Ectodermal cell (in vitro differentiated cells): ENCODE data around the gene OR56A1.

Source experiments
- H3K27ac ChIP-seq: 2 replicates; pipeline ENCODE4 v1.7.0; 2013; ENCODE audit warnings: mild to moderate bottlenecking, low read depth, low read length; ENCODE audit not compliant: insufficient read depth, poor library complexity, severe bottlenecking
- H3K27me3 ChIP-seq: 2 replicates; pipeline ENCODE4 v1.7.0; 2013; ENCODE audit warnings: mild to moderate bottlenecking, low read length; ENCODE audit not compliant: insufficient read depth, control insufficient read depth, poor library complexity, severe bottlenecking
- H3K36me3 ChIP-seq: one replicate; pipeline ENCODE4 v1.7.0; 2013; ENCODE audit warnings: low read length; ENCODE audit not compliant: control insufficient read depth, insufficient read depth
- H3K4me1 ChIP-seq: one replicate; pipeline ENCODE4 v1.7.0; 2013; ENCODE audit warnings: low read length; ENCODE audit not compliant: control insufficient read depth, insufficient read depth
- H3K4me3 ChIP-seq: 2 replicates; pipeline ENCODE4 v1.7.0; 2013; ENCODE audit warnings: low read depth, low read length, control low read depth; ENCODE audit not compliant: insufficient read depth
- H3K9me3 ChIP-seq: 2 replicates; pipeline ENCODE4 v1.7.0; 2013; ENCODE audit warnings: mild to moderate bottlenecking, low read length, moderate library complexity; ENCODE audit not compliant: control insufficient read depth
- WGBS, 2 experiments: methylation state at CpG; one replicate each; pipeline ENCODE4 v1.1.7; 2013; ENCODE audit warnings: missing lambda C conversion rate in 2 of 2; 5-methylcytosine and 5-hydroxymethylcytosine counted together

OR56A1 gene

GRCh38 chr11:6040874-6041273 lies 10.3 kb upstream of the OR56A1 start:
- Histone ChIP-seq H3K4me3 (no peak overlapping the region), H3K27ac (no peak overlapping the region), H3K27me3 (no peaks in the 10 kb centered on the region), H3K9me3 (no peaks in the 10 kb centered on the region), H3K4me1 (no peaks in the 10 kb centered on the region), H3K36me3 (no peaks in the 10 kb centered on the region)
- WGBS, 2 experiments = 94 to 100% methylated on average over 3 of the region's 4 CpGs

DNA sequence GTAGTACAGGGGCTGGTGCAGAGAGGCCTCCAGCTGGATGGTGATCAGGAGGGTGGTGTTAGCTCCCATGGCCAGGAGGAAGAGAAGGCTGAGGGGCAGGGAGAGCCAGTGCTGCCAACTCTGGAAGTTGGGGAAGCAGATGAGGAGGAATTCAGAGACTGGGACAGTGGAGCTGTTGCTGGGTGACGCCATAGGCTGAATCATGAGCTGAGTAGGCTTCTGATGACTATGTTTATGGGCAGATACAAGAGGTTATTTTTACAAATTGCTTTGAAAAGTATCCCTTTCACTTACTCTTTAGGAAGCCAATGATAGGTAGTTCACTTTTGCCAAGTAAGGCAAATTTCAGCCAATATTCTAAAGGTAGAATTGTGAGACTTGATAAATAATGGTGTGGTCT lies 3.1 kb downstream of the OR56A1 start:
- Histone ChIP-seq H3K27me3 (no peaks in the 10 kb centered on the region), H3K9me3 (no peaks in the 10 kb centered on the region), H3K4me1 (no peaks in the 10 kb centered on the region), H3K4me3 (no peak overlapping the region), H3K36me3 (no peaks in the 10 kb centered on the region), H3K27ac (no peak overlapping the region)
- WGBS, 2 experiments = 90 to 94% methylated on average over 1 of the region's 1 CpG

DNA sequence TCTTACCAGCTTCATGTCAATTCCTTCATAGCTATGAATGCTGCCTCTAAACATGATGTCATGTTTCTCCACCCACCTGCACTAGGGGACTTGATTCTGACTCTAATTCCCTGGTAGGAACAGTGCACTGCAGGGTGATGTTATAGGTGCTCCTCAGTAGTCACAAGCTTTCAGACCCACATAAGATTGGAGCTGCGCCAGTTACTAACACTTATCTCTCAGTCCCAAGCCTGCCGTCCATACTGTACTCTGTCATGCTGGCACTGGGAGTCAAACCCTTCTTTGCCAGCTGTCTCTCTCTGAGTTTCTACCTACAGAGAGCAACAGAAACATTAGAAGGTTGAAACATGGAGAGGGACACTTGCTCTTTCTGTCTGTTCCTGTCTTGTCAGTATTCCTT lies 5.5 kb downstream of the OR56A1 start:
- no peaks in the 10 kb centered on the region for H3K4me1 ChIP-seq
- H3K27me3 ChIP-seq = no peaks in the 10 kb centered on the region
- H3K4me3 ChIP-seq = no peak overlapping the region
- 94 to 95% methylated on average over 2 of the region's 2 CpGs for WGBS, 2 experiments
- no peaks in the 10 kb centered on the region for H3K9me3 ChIP-seq
- H3K36me3 ChIP-seq = no peaks in the 10 kb centered on the region
- H3K27ac ChIP-seq = no peak overlapping the region

DNA sequence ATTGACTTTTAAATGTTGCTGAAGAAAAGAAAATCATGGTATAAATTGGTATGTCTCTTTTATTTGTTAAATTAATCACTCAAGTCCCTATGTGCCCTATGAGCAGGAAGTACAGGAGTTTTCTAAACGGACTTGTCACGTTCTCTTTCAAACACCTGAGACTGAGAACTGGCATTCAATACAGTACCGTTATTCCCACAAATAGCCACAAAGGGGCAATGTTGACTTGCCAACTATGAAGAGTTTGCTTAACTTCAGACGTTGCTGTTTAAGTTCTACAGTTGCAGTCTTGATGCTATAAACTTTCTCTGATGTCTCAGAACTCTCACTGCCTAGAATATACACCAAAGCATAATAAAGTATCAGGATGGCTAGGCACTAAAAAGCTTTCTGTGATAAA lies 7.6 kb downstream of the OR56A1 start:
- H3K27ac ChIP-seq = no peak overlapping the region
- WGBS, 2 experiments = 13 to 16% methylated on average over 4 of the region's 4 CpGs
- H3K36me3 ChIP-seq = no peaks in the 10 kb centered on the region
- no peaks in the 10 kb centered on the region for H3K9me3 ChIP-seq
- no peak overlapping the region for H3K4me3 ChIP-seq
- H3K27me3 ChIP-seq = no peaks in the 10 kb centered on the region
- H3K4me1 ChIP-seq = no peaks in the 10 kb centered on the region

DNA sequence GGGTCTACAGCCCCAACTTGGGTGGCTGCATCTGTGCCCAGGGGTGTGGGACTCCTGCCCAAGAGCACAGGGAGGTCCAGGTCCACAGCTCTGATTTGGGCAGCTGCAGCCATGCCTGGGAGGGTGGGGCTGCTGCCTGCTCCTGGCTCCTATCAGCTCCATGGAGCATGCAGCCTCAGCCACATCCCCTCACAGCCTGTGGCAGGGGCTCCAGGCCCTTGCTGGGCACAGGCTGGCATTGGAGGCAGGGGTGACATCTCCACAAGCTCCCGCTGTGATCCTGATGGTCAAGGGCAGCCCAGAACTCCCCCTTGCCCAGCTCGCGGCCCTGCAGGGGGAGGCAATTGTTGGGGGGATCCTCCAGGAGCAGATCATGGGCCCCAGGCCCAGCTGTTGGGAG lies 17.5 kb downstream of the OR56A1 start:
- Histone ChIP-seq H3K27me3 (no peaks in the 10 kb centered on the region), H3K4me1 (no peaks in the 10 kb centered on the region), H3K36me3 (no peaks in the 10 kb centered on the region), H3K27ac (no peak overlapping the region), H3K4me3 (no peak overlapping the region), H3K9me3 (no peaks in the 10 kb centered on the region)
- WGBS, 2 experiments = 93 to 96% methylated on average over 3 of the region's 3 CpGs

- H3K4me3 ChIP-seq = no peak overlapping the region
- no peaks in the 10 kb centered on the region for H3K27me3 ChIP-seq
- WGBS, 2 experiments = 94 to 96% methylated on average over 4 of the region's 4 CpGs
Measured at GRCh38 chr11:6012035-6012668, 18.4 kb downstream of the OR56A1 start.

GRCh38 chr11:6006846-6007245 lies 23.7 kb downstream of the OR56A1 start, which contains the start of gene OR56A4:
Gene OR56A4 (minus strand): TSS chr11:6006946. CDS start chr11:6002992, 3,954 bp downstream.
- no peaks in the 10 kb centered on the region for H3K36me3 ChIP-seq

More at GRCh38 chr11:6012035-6012668, 18.4 kb downstream of the OR56A1 start:
- H3K36me3 ChIP-seq = no peaks in the 10 kb centered on the region
- H3K4me1 ChIP-seq = no peaks in the 10 kb centered on the region
- no peak overlapping the region for H3K27ac ChIP-seq
- H3K9me3 ChIP-seq = no peaks in the 10 kb centered on the region

GRCh38 chr11:6006395-6006794 lies 24.2 kb downstream of the OR56A1 start:
- no peaks in the 10 kb centered on the region for H3K27me3 ChIP-seq
- H3K36me3 ChIP-seq = no peaks in the 10 kb centered on the region
- no peaks in the 10 kb centered on the region for H3K9me3 ChIP-seq
- H3K4me1 ChIP-seq = no peaks in the 10 kb centered on the region
- no peak overlapping the region for H3K4me3 ChIP-seq
- no peak overlapping the region for H3K27ac ChIP-seq

More at GRCh38 chr11:6006846-6007245, 23.7 kb downstream of the OR56A1 start, which contains the start of gene OR56A4:
- Histone ChIP-seq H3K4me3 (no peak within 1 kb of the TSS), H3K9me3 (no peaks in the 10 kb centered on the region), H3K27ac (no peak within 1 kb of the TSS), H3K27me3 (no peaks in the 10 kb centered on the region), H3K4me1 (no peaks in the 10 kb centered on the region)

DNA sequence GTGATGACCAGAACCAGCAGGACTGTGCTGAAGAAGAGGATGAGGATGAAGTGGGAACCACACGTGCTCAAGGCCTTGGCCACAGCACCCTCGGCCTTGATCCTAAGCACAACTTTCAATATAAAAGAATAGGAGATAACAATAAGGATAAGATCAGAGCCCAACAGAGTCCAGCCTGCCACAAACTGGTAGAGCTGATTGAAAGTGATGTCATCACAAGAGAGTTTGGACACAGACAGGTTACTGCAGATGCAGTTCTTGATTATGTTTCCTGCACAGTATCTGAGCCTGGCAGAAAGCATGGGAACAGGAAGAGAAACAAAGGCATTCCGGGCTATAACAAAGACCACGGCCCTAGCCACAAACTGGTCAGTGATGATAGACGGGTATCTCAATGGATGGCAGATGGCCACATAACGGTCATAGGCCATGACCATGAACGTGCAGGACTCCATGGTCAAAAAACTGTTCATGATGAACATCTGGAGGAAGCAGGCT lies 28.3 kb downstream of the OR56A1 start:
- Histone ChIP-seq H3K27me3 (no peaks in the 10 kb centered on the region), H3K9me3 (no peaks in the 10 kb centered on the region), H3K36me3 (no peaks in the 10 kb centered on the region), H3K27ac (no peak overlapping the region), H3K4me3 (no peak overlapping the region), H3K4me1 (no peaks in the 10 kb centered on the region)
- WGBS, 2 experiments = 87 to 93% methylated on average over 5 to 7 of the region's 7 CpGs

- H3K9me3 ChIP-seq = no peaks in the 10 kb centered on the region
- no peaks in the 10 kb centered on the region for H3K27me3 ChIP-seq
- no peaks in the 10 kb centered on the region for H3K4me1 ChIP-seq
- no peak overlapping the region for H3K27ac ChIP-seq
- WGBS, 2 experiments = 91 to 94% methylated on average over 14 of the region's 14 CpGs
- H3K4me3 ChIP-seq = no peak overlapping the region
- no peaks in the 10 kb centered on the region for H3K36me3 ChIP-seq
Measured at GRCh38 chr11:5994791-5995190, 35.8 kb downstream of the OR56A1 start.
